Colonic mucosa (tissue), 4 donors: Measurements from ENCODE around the gene NSD1. TPM values are rescaled to one million over a fixed set of nuclear protein-coding genes. Genes with fewer than 3 reads are reported as not detected.
"Not testable (repeated sequence)": the region's sequence is repeated elsewhere in the genome, so short reads cannot be mapped to it uniquely, and the experiment has no call there.

Experiments
- DNase-seq: peaks from one replicate; pipeline ENCODE4 v3.0.0-alpha.2; 2020
- H3K27ac ChIP-seq: fragments of 200-600 bp; one replicate; pipeline ENCODE4 v1.8.0; 2021
- H3K27me3 ChIP-seq: fragments of 200-600 bp; one replicate; pipeline ENCODE4 v1.8.0; 2021
- H3K36me3 ChIP-seq: fragments of 200-600 bp; one replicate; pipeline ENCODE4 v1.8.0; 2021
- H3K4me1 ChIP-seq: fragments of 200-600 bp; one replicate; pipeline ENCODE4 v1.8.0; 2021; ENCODE audit warnings: mild to moderate bottlenecking
- H3K4me3 ChIP-seq: fragments of 200-600 bp; one replicate; pipeline ENCODE4 v1.8.0; 2021
- H3K9ac ChIP-seq, 2 donors: one replicate each; pipeline ENCODE4 v1.7.0; 2013; ENCODE audit warnings: control low read depth in 2 of 2, low read depth in 2 of 2, low read length in 2 of 2
- H3K9me3 ChIP-seq: fragments of 200-600 bp; one replicate; pipeline ENCODE4 v1.8.0; 2021
- CTCF ChIP-seq: fragments of 200-600 bp; IDR thresholded peaks from one replicate; pipeline ENCODE4 v1.8.0; 2022; ENCODE audit warnings: antibody characterized with exemption, mild to moderate bottlenecking
- intact Hi-C: fragments of 100-400 bp; cut with DNase I; formaldehyde crosslinking; loops from one replicate; pipeline ENCODE4 v1.14.1; 2022
- total RNA-seq, 2 donors: library from RNA; stranded (reverse); fragmentation: NEBNext Ultra II Directional in 1 of 2; extraction: Animal tissue kit (Norgen Biotek cat#: 25700) in 1 of 2; gene quantifications; one replicate each; pipeline ENCODE4 v1.2.1, GENCODE V29; 2021
- donor health status: healthy.
- donor health status: DM: no; HTN: no; CAD: no.
- donor health status: DM: no; HTN: no; CAD: no.

The NSD1 gene
- total RNA-seq, 2 donors from 2014 or later: 53.0 to 77.9 TPM

GRCh38 chr5:177249761-177250537 lies 116.4 kb downstream of the NSD1 start:
- no peaks in the 10 kb centered on the region for H3K9me3 ChIP-seq
- no peak overlapping the region for H3K27ac ChIP-seq
- H3K4me1 ChIP-seq: no peaks in the 10 kb centered on the region
- H3K9ac ChIP-seq: no peak overlapping the region
- H3K27me3 ChIP-seq: no peaks in the 10 kb centered on the region
- no peak for DNase-seq
- TF ChIP-seq CTCF: no peak
- intact Hi-C loops: no loop called here
- peaks cover 22% of the 10 kb centered on the region for H3K36me3 ChIP-seq
- H3K4me3 ChIP-seq: no peak overlapping the region

DNA sequence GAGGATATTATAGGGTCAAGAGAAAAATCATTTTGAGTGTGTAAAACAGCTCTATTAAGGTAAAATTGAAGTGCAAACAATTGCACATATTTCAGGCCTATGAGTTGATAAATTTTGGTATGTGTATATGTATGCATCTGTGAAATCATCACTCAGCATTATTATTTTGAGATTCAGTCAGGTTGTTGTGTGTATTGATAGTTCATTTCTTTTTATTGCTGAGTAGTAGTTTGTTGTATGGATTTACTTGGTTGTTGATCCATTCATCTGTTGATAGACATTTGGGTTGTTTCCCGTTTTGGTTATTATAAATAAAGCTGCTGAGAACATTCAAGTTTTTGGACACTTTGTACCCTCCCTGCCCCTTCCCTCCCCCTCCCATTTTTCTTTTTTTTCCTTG lies 119.7 kb downstream of the NSD1 start:
- no peak for DNase-seq
- no peak for TF ChIP-seq CTCF
- H3K4me1 ChIP-seq: no peaks in the 10 kb centered on the region
- no peaks in the 10 kb centered on the region for H3K27me3 ChIP-seq
- no peak overlapping the region for H3K9ac ChIP-seq
- peaks cover 9% of the 10 kb centered on the region for H3K36me3 ChIP-seq
- no peaks in the 10 kb centered on the region for H3K9me3 ChIP-seq
- H3K4me3 ChIP-seq: no peak overlapping the region
- H3K27ac ChIP-seq: no peak overlapping the region
- intact Hi-C loops: no loop called here

DNA sequence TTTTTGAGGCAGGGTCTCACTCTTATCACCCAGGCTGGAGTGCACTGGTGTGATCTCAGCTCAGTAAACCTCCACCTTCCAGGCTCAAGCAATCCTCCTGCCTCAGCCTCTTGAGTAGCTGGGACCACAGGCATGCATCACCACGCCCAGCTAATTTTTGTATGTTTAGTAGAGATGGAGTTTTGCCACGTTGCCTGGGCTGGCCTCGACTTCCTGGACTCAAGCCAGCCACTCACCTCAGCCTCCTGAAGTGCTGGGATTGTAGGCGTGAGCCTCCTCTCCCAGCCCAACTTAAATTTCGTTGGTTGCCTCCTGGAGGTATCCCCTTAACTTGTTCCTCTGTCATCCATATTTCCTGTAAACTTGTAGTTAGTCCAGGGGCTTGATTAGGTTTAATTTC lies 122.7 kb downstream of the NSD1 start:
- no peak for DNase-seq
- Histone ChIP-seq H3K9me3 (no peaks in the 10 kb centered on the region), H3K9ac (no peak overlapping the region), H3K4me3 (no peak overlapping the region), H3K36me3 (peaks cover 8% of the 10 kb centered on the region), H3K27me3 (no peaks in the 10 kb centered on the region), H3K27ac (no peak overlapping the region), H3K4me1 (no peaks in the 10 kb centered on the region)
- no peak for TF ChIP-seq CTCF
- intact Hi-C loops: no loop called here

GRCh38 chr5:177258711-177259110 lies 125.1 kb downstream of the NSD1 start:
- H3K4me3 ChIP-seq, H3K27ac ChIP-seq, H3K9ac ChIP-seq, H3K9me3 ChIP-seq, H3K36me3 ChIP-seq, DNase-seq, H3K4me1 ChIP-seq, intact Hi-C loops, H3K27me3 ChIP-seq: not testable (repeated sequence)

DNA sequence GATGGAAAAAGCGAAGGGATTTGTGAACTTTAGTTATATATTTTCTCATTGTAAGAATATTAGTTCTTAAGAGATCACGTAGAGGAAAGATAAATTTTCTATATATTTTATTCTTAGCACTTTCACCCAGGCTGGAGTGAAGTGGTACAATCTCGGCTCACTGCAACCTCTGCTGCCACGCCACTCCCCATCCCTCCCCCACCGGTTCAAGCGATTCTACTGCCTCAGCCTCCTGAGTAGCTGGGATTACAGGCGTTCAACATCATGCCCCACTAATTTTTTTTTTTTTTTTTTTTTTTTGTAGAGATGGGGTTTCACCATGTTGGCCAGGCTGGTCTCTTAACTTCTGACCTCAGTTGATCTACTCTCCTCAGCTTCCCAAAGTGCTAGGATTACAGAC lies 127.4 kb downstream of the NSD1 start:
- no peak overlapping the region for H3K27ac ChIP-seq
- no peaks in the 10 kb centered on the region for H3K27me3 ChIP-seq
- TF ChIP-seq CTCF: no peak
- DNase-seq: no peak
- H3K9ac ChIP-seq: no peak overlapping the region
- H3K4me1 ChIP-seq: no peaks in the 10 kb centered on the region
- H3K4me3 ChIP-seq: no peak overlapping the region
- H3K9me3 ChIP-seq: no peaks in the 10 kb centered on the region
- intact Hi-C loops: no loop called here
- H3K36me3 ChIP-seq: peaks cover 15% of the 10 kb centered on the region

GRCh38 chr5:177261510-177261909 lies 127.9 kb downstream of the NSD1 start:
- no peaks in the 10 kb centered on the region for H3K4me1 ChIP-seq
- no peak for TF ChIP-seq CTCF
- H3K9me3 ChIP-seq: no peaks in the 10 kb centered on the region
- H3K27ac ChIP-seq: no peak overlapping the region
- intact Hi-C loops: no loop called here
- no peaks in the 10 kb centered on the region for H3K27me3 ChIP-seq
- H3K36me3 ChIP-seq: peaks cover 15% of the 10 kb centered on the region
- no peak overlapping the region for H3K9ac ChIP-seq
- H3K4me3 ChIP-seq: no peak overlapping the region
- DNase-seq: no peak
